Stimulated activated CD8-positive, alpha-beta memory T cell treated with anti-CD3 and anti-CD28 coated beads, Interleukin-12 subunit alpha, Interleukin-12 subunit beta, amount 100 ng/mL, for 24 hours (primary cell): ENCODE measurements around the gene CDC5L.

Experiments used
- DNase-seq: peaks from one replicate; pipeline ENCODE4 v3.0.0-alpha.2; 2020; ENCODE audit errors: extremely low read depth

Gene CDC5L

GRCh38 chr6:44453146-44453545 lies 65.6 kb downstream of the CDC5L start:
- DNase-seq: no peak

GRCh38 chr6:44454198-44454597 lies 66.7 kb downstream of the CDC5L start:
- DNase-seq: no peak

- DNase-seq: no peak
Measured at GRCh38 chr6:44456070-44456965, 68.8 kb downstream of the CDC5L start.

GRCh38 chr6:44456966-44457292 lies 69.4 kb downstream of the CDC5L start:
- DNase-seq: no peak

GRCh38 chr6:44457596-44457995 lies 70.1 kb downstream of the CDC5L start:
- no peak for DNase-seq

GRCh38 chr6:44458551-44458950 lies 71.0 kb downstream of the CDC5L start:
- DNase-seq: no peak

- no peak for DNase-seq
Measured at GRCh38 chr6:44462335-44462734, 74.8 kb downstream of the CDC5L start.

GRCh38 chr6:44462797-44463727 lies 75.6 kb downstream of the CDC5L start:
- DNase-seq: no peak

GRCh38 chr6:44463728-44464450 lies 76.4 kb downstream of the CDC5L start:
- no peak for DNase-seq

- DNase-seq: no peak
Measured at GRCh38 chr6:44464527-44465310, 77.2 kb downstream of the CDC5L start.

GRCh38 chr6:44466955-44467354 lies 79.4 kb downstream of the CDC5L start:
- no peak for DNase-seq

- no peak for DNase-seq
Measured at GRCh38 chr6:44468835-44469234, 81.3 kb downstream of the CDC5L start.

- DNase-seq: no peak
Measured at GRCh38 chr6:44470115-44470464, 82.6 kb downstream of the CDC5L start.

GRCh38 chr6:44470746-44471145 lies 83.2 kb downstream of the CDC5L start:
- DNase-seq: no peak

- DNase-seq: no peak
Measured at GRCh38 chr6:44471271-44471981, 83.9 kb downstream of the CDC5L start.

GRCh38 chr6:44472250-44472945 lies 84.9 kb downstream of the CDC5L start:
- no peak for DNase-seq

- DNase-seq: no peak
Measured at GRCh38 chr6:44473393-44474189, 86.1 kb downstream of the CDC5L start.

GRCh38 chr6:44474190-44474631 lies 86.7 kb downstream of the CDC5L start:
- DNase-seq: no peak

- no peak for DNase-seq
Measured at GRCh38 chr6:44474643-44475042, 87.1 kb downstream of the CDC5L start.
